OCI-LY7 (cell line): Measurements from ENCODE around the gene CTNNBL1. TPM values are rescaled to one million over a fixed set of nuclear protein-coding genes. Genes with fewer than 3 reads are reported as not detected.

ENCODE experiments used
- BruUV-seq: library from RNA; stranded (reverse); fragments of 400-500 nt; replicated peaks from 2 replicates; lab custom pipeline; 2021; lab: Mats Ljungman, UMichigan
- CTCF ChIA-PET: fragments of 300-600 bp; sonication (Branson Sonifier 250); formaldehyde crosslinking; loops from one replicate; lab custom pipeline; 2022; ENCODE audit warnings: antibody characterized with exemption; ENCODE audit not compliant: unreplicated experiment; lab: Charles Lee
- POLR2A ChIA-PET: fragments of 300-600 bp; sonication (Branson Sonifier 250); formaldehyde crosslinking; loops from one replicate; lab custom pipeline; 2022; ENCODE audit warnings: antibody characterized with exemption; lab: Charles Lee
- DNase-seq: peaks from one replicate; pipeline ENCODE4 v3.0.0-alpha.2; 2015; ENCODE audit warnings: low spot score
- H2AFZ ChIP-seq: fragments of 200-600 bp; sonication (generic), shearing (Covaris generic); 2 replicates; pipeline ENCODE4 v1.6.1; 2014; ENCODE audit warnings: mild to moderate bottlenecking, antibody characterized with exemption, low read length, moderate library complexity
- H3K27ac ChIP-seq: fragments of 200-600 bp; sonication (generic); 2 replicates; pipeline ENCODE4 v1.5.1; 2014; ENCODE audit warnings: mixed run types, low read depth, mild to moderate bottlenecking, moderate library complexity, low read length, inconsistent platforms; ENCODE audit not compliant: poor library complexity, severe bottlenecking
- H3K36me3 ChIP-seq: fragments of 200-600 bp; sonication (generic); 2 replicates; pipeline ENCODE4 v1.6.1; 2014; ENCODE audit warnings: mild to moderate bottlenecking, antibody characterized with exemption, low read length, moderate library complexity, mixed read lengths; ENCODE audit not compliant: insufficient read depth
- H3K4me1 ChIP-seq: fragments of 200-600 bp; sonication (generic); 2 replicates; pipeline ENCODE4 v1.5.1; 2014; ENCODE audit warnings: mild to moderate bottlenecking, low read length; ENCODE audit not compliant: insufficient read depth, poor library complexity, severe bottlenecking
- H3K4me2 ChIP-seq: fragments of 200-600 bp; sonication (generic); 2 replicates; pipeline ENCODE4 v1.6.1; 2014; ENCODE audit warnings: mild to moderate bottlenecking, low read length
- H3K4me3 ChIP-seq: fragments of 200-600 bp; sonication (generic); 2 replicates; pipeline ENCODE4 v1.5.1; 2014; ENCODE audit warnings: mild to moderate bottlenecking, low read depth, low read length; ENCODE audit not compliant: poor library complexity, severe bottlenecking
- H3K79me2 ChIP-seq: fragments of 200-600 bp; sonication (generic); 2 replicates; pipeline ENCODE4 v1.6.1; 2016; ENCODE audit warnings: low read depth, mild to moderate bottlenecking, low read length, moderate library complexity, mixed read lengths; ENCODE audit not compliant: insufficient read depth
- H3K9me2 ChIP-seq: fragments of 200-600 bp; sonication (generic); 2 replicates; pipeline ENCODE4 v1.6.1; 2016; ENCODE audit warnings: mild to moderate bottlenecking, low read length, mixed read lengths; ENCODE audit not compliant: insufficient read depth
- H3K9me3 ChIP-seq: fragments of 200-600 bp; sonication (generic); 2 replicates; pipeline ENCODE4 v1.6.1; 2014; ENCODE audit warnings: mild to moderate bottlenecking, mixed run types, low read length, mixed read lengths
- H4K20me1 ChIP-seq: fragments of 200-600 bp; sonication (generic); 2 replicates; pipeline ENCODE4 v1.6.1; 2014; ENCODE audit warnings: mild to moderate bottlenecking, antibody characterized with exemption, low read length, moderate library complexity, mixed read lengths; ENCODE audit not compliant: insufficient read depth
- CTCF ChIP-seq: fragments of 200-600 bp; sonication (generic); conservative IDR thresholded peaks from 2 replicates; pipeline ENCODE4 v1.5.1; 2014; ENCODE audit warnings: mild to moderate bottlenecking, antibody characterized with exemption, low read length, moderate library complexity, mixed read lengths
- EZH2phosphoT487 ChIP-seq: fragments of 200-600 bp; sonication (generic); IDR thresholded peaks from 2 replicates; pipeline ENCODE4 v1.6.1; 2018; ENCODE audit warnings: low read depth, borderline replicate concordance, mild to moderate bottlenecking, mixed run types, antibody characterized with exemption, low read length, moderate library complexity, mixed read lengths
- intact Hi-C: fragments of 100-400 bp; cut with micrococcal nuclease; formaldehyde crosslinking; loops from one replicate; pipeline ENCODE4 v1.10.0; 2022; ENCODE audit not compliant: unreplicated experiment
- total RNA-seq, 2 experiments: library from RNA; depleted of rRNA in 1 of 2; stranded (reverse); fragments of >200 nt in 1 of 2; shearing (Covaris generic) in 1 of 2; gene quantifications; 2 replicates each; pipeline ENCODE4 v1.2.3, GENCODE V29; 2014 to 2022

Gene CTNNBL1
- total RNA-seq, 2 experiments from 2014 or later, result 38.0 to 90.0 TPM

DNA sequence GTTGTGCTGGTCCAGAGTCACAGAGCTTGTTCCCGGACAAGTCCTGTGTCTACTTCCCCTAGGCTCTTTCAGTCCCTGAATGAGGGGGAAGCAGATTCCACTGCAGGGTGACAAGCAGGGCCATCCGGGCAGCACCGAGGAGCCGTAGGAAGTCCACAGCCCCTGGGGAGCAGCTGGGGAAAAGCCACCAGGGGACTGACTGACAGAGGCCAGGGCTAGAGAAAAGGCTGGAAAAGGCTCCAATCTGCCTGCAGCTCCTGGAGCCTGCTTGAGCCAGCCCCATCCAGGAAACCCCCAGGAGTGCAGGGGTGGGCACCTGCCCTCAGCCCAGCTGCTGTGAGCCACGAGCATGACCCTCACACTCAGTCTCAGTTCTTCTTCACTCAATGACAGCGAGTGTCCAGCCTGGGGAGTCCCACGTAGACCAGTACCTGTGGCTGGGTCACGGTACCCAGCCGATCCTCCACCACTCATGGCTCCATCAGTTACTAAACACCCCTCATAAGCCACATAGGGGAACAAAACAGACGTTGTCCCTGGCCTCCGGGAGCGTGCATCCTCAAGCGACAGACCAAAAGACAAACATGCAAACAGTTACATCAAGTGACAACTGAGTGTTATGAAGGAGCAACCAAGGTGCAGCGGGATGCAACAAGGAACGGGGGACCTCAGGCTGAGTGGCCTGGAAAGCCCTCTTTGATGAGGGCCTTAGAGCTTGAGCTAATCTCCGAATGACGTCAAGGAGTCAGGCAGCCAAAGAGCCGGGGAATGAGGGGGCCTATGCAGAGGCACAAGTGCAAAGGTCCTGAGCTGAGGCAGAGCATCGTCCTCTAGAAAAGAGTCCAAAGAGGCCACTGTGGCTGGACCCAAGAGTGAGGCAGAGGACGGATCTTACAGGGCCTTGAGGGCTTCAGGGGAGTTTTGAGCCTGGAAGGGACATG is 184.3 kb downstream of the CTNNBL1 start:
- ChIA-PET POLR2A (interaction anchor here (0.5 kb wide), 1 partner anchor 977 kb away, joined by 4 read pairs; no protein-coding TSS in a partner anchor), CTCF (no interaction called here)
- BruUV-seq, result no TSS peak
- Histone ChIP-seq H3K4me3 (no peak overlapping the region), H3K4me2 (no peak overlapping the region), H3K9me3 (no peaks in the 10 kb centered on the region), H3K9me2 (no peaks in the 10 kb centered on the region), H4K20me1 (no peaks in the 10 kb centered on the region), H3K27ac (no peak overlapping the region), H3K4me1 (no peaks in the 10 kb centered on the region), H2AFZ (no peak overlapping the region), H3K36me3 (no peaks in the 10 kb centered on the region), H3K79me2 (no peaks in the 10 kb centered on the region)
- TF ChIP-seq CTCF, result no peak
- intact Hi-C loops, result no loop called here
- DNase-seq, result no peak

DNA sequence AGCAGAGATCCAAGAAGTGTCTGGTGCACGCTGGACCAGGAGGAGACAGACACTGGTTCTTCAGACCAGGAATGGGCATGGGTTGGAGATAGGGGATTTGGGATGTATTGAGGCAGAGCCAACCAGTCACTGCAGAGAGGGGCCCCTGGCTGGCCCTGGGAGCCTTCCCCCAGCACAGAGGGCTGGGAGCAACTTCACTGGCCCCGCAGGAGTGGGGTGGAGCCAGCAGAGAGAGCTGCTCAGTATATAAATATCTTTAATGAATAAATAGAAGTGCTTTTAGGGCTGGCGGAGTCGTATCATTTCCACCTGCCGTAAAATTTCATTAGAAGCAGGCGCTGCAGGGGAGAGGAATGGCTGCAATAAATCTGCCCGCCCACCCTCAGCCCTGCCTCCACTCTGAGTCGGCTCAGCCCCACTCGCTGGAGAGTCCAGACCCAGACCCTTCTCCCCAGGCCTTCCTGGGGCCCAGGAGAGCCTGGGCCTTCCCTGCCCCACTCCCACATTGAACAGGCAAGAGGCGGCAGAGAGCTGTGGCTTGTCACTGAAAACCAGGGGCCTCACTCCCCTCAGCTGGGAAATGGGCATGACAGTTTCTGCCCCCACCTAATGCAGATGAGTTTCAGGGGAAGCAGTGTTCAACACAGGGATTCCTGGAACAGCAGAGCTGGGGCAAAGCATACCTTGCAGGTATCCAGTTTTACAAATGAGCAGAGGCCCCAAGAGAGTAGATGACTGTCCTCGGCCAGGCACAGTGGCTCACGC is 185.2 kb downstream of the CTNNBL1 start:
- H3K27ac ChIP-seq, result no peak overlapping the region
- no peak overlapping the region for H2AFZ ChIP-seq
- no peaks in the 10 kb centered on the region for H3K9me3 ChIP-seq
- TF ChIP-seq EZH2phosphoT487 (no peak), CTCF (no peak)
- no peak overlapping the region for H3K4me3 ChIP-seq
- no peaks in the 10 kb centered on the region for H3K4me1 ChIP-seq
- CTCF ChIA-PET, result no interaction called here
- no peaks in the 10 kb centered on the region for H3K36me3 ChIP-seq
- H4K20me1 ChIP-seq, result no peaks in the 10 kb centered on the region
- POLR2A ChIA-PET, result no interaction called here
- no peak for DNase-seq
- H3K79me2 ChIP-seq, result no peaks in the 10 kb centered on the region
- BruUV-seq, result no TSS peak
- no peaks in the 10 kb centered on the region for H3K9me2 ChIP-seq
- intact Hi-C loops, result no loop called here
- no peak overlapping the region for H3K4me2 ChIP-seq
